Stimulated activated naive CD8-positive, alpha-beta T cell treated with anti-CD3 and anti-CD28 coated beads, Interleukin-15, amount 100 ng/mL, for 72 hours (primary cell): ENCODE results near the gene PLCG2.
A peak's percentile ranks its signal among the peaks of the same experiment; 100 is the strongest.
"Not testable (repeated sequence)": the region's sequence is repeated elsewhere in the genome, so short reads cannot be mapped to it uniquely, and the experiment has no call there.

Experiments
- ATAC-seq: fragments of 150-1000 bp; cut with Tn5 transposase; 2 replicates; pipeline ENCODE4 v1.10.0; 2021; ENCODE audit warnings: mild to moderate bottlenecking, moderate library complexity
- DNase-seq, 2 donors: peaks; one replicate each; pipeline ENCODE4 v3.0.0; 2021 to 2022
- H3K27ac Mint-ChIP-seq, 2 donors: one replicate each; pipeline ENCODE4 v1.8.0; 2022; ENCODE audit warnings: mild to moderate bottlenecking in 2 of 2, mixed read lengths in 2 of 2, moderate library complexity in 2 of 2
- H3K27me3 Mint-ChIP-seq: one replicate; pipeline ENCODE4 v1.8.0; 2022; ENCODE audit warnings: mixed read lengths
- H3K4me1 Mint-ChIP-seq: one replicate; pipeline ENCODE4 v1.8.0; 2022; ENCODE audit warnings: mild to moderate bottlenecking, mixed read lengths
- H3K4me3 Mint-ChIP-seq, 2 donors: one replicate each; pipeline ENCODE4 v1.8.0; 2022; ENCODE audit warnings: mild to moderate bottlenecking in 2 of 2, mixed read lengths in 2 of 2, moderate library complexity in 1 of 2
- H3K9me3 Mint-ChIP-seq, 2 donors: one replicate each; pipeline ENCODE4 v1.8.0; 2022; ENCODE audit warnings: mixed read lengths in 2 of 2

The PLCG2 gene

GRCh38 chr16:81996664-81997509, 217.8 kb downstream of the PLCG2 start:
- no peak overlapping the region for H3K4me3 Mint-ChIP-seq
- no peak for DNase-seq
- no peaks in the 10 kb centered on the region for H3K27me3 Mint-ChIP-seq
- no peak overlapping the region for H3K27ac Mint-ChIP-seq
- H3K9me3 Mint-ChIP-seq, result no peaks in the 10 kb centered on the region
- no peaks in the 10 kb centered on the region for H3K4me1 Mint-ChIP-seq
- no peak for ATAC-seq

- H3K4me3 Mint-ChIP-seq, result no peak overlapping the region
- H3K27ac Mint-ChIP-seq, result no peak overlapping the region
- no peaks in the 10 kb centered on the region for H3K27me3 Mint-ChIP-seq
- ATAC-seq (no peak), DNase-seq (no peak)
- no peaks in the 10 kb centered on the region for H3K9me3 Mint-ChIP-seq
- no peaks in the 10 kb centered on the region for H3K4me1 Mint-ChIP-seq
Measured at GRCh38 chr16:81997738-81998137, 218.6 kb downstream of the PLCG2 start.

GRCh38 chr16:82002831-82003230, 223.7 kb downstream of the PLCG2 start:
- no peak overlapping the region for H3K4me3 Mint-ChIP-seq
- no peak overlapping the region for H3K27ac Mint-ChIP-seq
- no peaks in the 10 kb centered on the region for H3K9me3 Mint-ChIP-seq
- H3K4me1 Mint-ChIP-seq, result peaks cover 10% of the 10 kb centered on the region
- ATAC-seq, result no peak
- no peak for DNase-seq
- H3K27me3 Mint-ChIP-seq, result no peaks in the 10 kb centered on the region

- peaks cover 7 to 17% of the 10 kb centered on the region in 2 donors for H3K9me3 Mint-ChIP-seq
- H3K4me1 Mint-ChIP-seq, result peaks cover 15% of the 10 kb centered on the region
- H3K27ac Mint-ChIP-seq, result no peak overlapping the region
- H3K4me3 Mint-ChIP-seq, result no peak overlapping the region
- no peaks in the 10 kb centered on the region for H3K27me3 Mint-ChIP-seq
- ATAC-seq (no peak), DNase-seq (no peak)
Measured at GRCh38 chr16:82004601-82005000, 225.5 kb downstream of the PLCG2 start.

- Mint-ChIP-seq H3K4me1 (peaks cover 21% of the 10 kb centered on the region), H3K27me3 (no peaks in the 10 kb centered on the region), H3K4me3 (no peak overlapping the region), H3K27ac (no peak overlapping the region), H3K9me3 (peaks cover 7 to 19% of the 10 kb centered on the region in 2 donors)
- no peak for DNase-seq
- ATAC-seq, result no peak
Measured at GRCh38 chr16:82005027-82005830, 226.1 kb downstream of the PLCG2 start.

GRCh38 chr16:82006036-82006435, 226.9 kb downstream of the PLCG2 start:
- Mint-ChIP-seq H3K4me3 (no peak overlapping the region), H3K9me3 (peaks cover 12 to 19% of the 10 kb centered on the region in 2 donors), H3K4me1 (peaks cover 29% of the 10 kb centered on the region), H3K27me3 (no peaks in the 10 kb centered on the region), H3K27ac (no peak overlapping the region)
- ATAC-seq (no peak), DNase-seq (no peak)

- no peak for DNase-seq
- Mint-ChIP-seq H3K4me1 (peaks cover 40% of the 10 kb centered on the region), H3K9me3 (peaks cover 12 to 27% of the 10 kb centered on the region in 2 donors), H3K4me3 (no peak overlapping the region), H3K27ac (no peak overlapping the region), H3K27me3 (no peaks in the 10 kb centered on the region)
- no peak for ATAC-seq
Measured at GRCh38 chr16:82007189-82007588, 228.1 kb downstream of the PLCG2 start.

- Mint-ChIP-seq H3K4me3 (no peak overlapping the region), H3K27ac (no peak overlapping the region), H3K27me3 (no peaks in the 10 kb centered on the region), H3K9me3 (peaks cover 12 to 27% of the 10 kb centered on the region in 2 donors), H3K4me1 (peaks cover 40% of the 10 kb centered on the region)
- ATAC-seq (no peak), DNase-seq (peak in 1 of 2 donors; percentile 10)
Measured at GRCh38 chr16:82008957-82009592, 230.0 kb downstream of the PLCG2 start.

GRCh38 chr16:82009789-82010188, 230.7 kb downstream of the PLCG2 start:
- not testable (repeated sequence) for DNase-seq, H3K27ac Mint-ChIP-seq, H3K4me3 Mint-ChIP-seq, H3K27me3 Mint-ChIP-seq, ATAC-seq
- Mint-ChIP-seq H3K9me3 (peaks cover 14 to 27% of the 10 kb centered on the region in 2 donors), H3K4me1 (peaks cover 35% of the 10 kb centered on the region)

GRCh38 chr16:82010649-82011048, 231.6 kb downstream of the PLCG2 start:
- Mint-ChIP-seq H3K9me3 (peaks cover 18 to 34% of the 10 kb centered on the region in 2 donors), H3K27me3 (no peaks in the 10 kb centered on the region), H3K4me1 (peaks cover 30% of the 10 kb centered on the region), H3K27ac (peak overlapping the region; percentile 95 to 97), H3K4me3 (peak overlapping the region; percentile 81 to 85)
- ATAC-seq (no peak), DNase-seq (no peak)

GRCh38 chr16:82011199-82011641, 232.1 kb downstream of the PLCG2 start, which contains the start of gene SDR42E1:
Gene SDR42E1 (minus strand): TSS chr16:82011470. CDS start chr16:82000858, 10,612 bp downstream.
- H3K27ac Mint-ChIP-seq, result peak within 1 kb of the TSS; percentile 95 to 97
- H3K4me1 Mint-ChIP-seq, result peaks cover 30% of the 10 kb centered on the region
- H3K4me3 Mint-ChIP-seq, result peak within 1 kb of the TSS; percentile 81 to 85
- ATAC-seq (peak; percentile 98), DNase-seq (peak; percentile 75 to 81)
- no peaks in the 10 kb centered on the region for H3K27me3 Mint-ChIP-seq
- peaks cover 18 to 34% of the 10 kb centered on the region in 2 donors for H3K9me3 Mint-ChIP-seq
